ENCODE data around the gene IFIT1B. TPM values are rescaled to one million over a fixed set of nuclear protein-coding genes. Genes with fewer than 3 reads are reported as not detected.

The IFIT1B gene
- total and polyA plus RNA-seq, 9 of the 15 experiments (the other 6 are each of a cell fraction or from before 2014, with no cell fraction given), result not detected

GRCh38 chr10:89373916-89374711 is 3.7 kb upstream of the IFIT1B start:
- H3K4me3 ChIP-seq, result no peak overlapping the region
- ChIA-PET CTCF (ENCODE audit: low intra/inter-chr PET ratio) (no interaction called here), POLR2A (interaction anchor here (1.1 kb wide), 1 partner anchor 11 kb away, joined by 7 read pairs; no protein-coding TSS in a partner anchor)
- DNase-seq (ENCODE audit: extremely low read depth in 1 of 4, low spot score in 3 of 4) (peak in 2 of 4 experiments; percentile 36 to 71), ATAC-seq (peak; percentile 67), FAIRE-seq (peak; percentile 65)
- in situ Hi-C loops (cut with MboI), result no loop called here
- no peak overlapping the region for H3K9ac ChIP-seq (ENCODE audit: insufficient read depth in 1 of 2, low read depth in 2 of 2, low read length in 2 of 2)
- no peaks in the 10 kb centered on the region for H3K9me1 ChIP-seq (ENCODE audit: control insufficient read depth, insufficient read depth, low read length)
- 0% methylated on average over 2 of the region's 3 CpGs for WGBS (ENCODE audit: insufficient coverage, low coverage, missing lambda C conversion rate)
- H3K9me3 ChIP-seq (replicated peaks; ENCODE audit: control insufficient read depth, insufficient read depth, low read depth, low read length), result no peaks in the 10 kb centered on the region
- H3K4me2 ChIP-seq (ENCODE audit: insufficient read depth, low read length), result peak overlapping the region; percentile 16; the same call in 1 of the 2 replicates
- peak overlapping the region; percentile 28; the same call in 1 of the 2 replicates for H2AFZ ChIP-seq (ENCODE audit: low read depth, low read length)
- intact Hi-C loops (cut with micrococcal nuclease), result no loop called here
- peaks cover 0 to 28% of the 10 kb centered on the region in 2 experiments; a peak in 3 of 5 replicates for H3K4me1 ChIP-seq (replicated peaks in 1 of 2; ENCODE audit: control insufficient read depth in 2 of 2, insufficient read depth in 2 of 2, low read length in 2 of 2)
- no peaks in the 10 kb centered on the region for H4K20me1 ChIP-seq (replicated peaks; ENCODE audit: control insufficient read depth, insufficient read depth, low read length)
- no peaks in the 10 kb centered on the region for H3K79me2 ChIP-seq (ENCODE audit: control insufficient read depth, insufficient read depth, low read length)
- no peaks in the 10 kb centered on the region for H3K27me3 ChIP-seq (ENCODE audit: control insufficient read depth in 2 of 2, insufficient read depth in 2 of 2, low read length in 2 of 2)
- no TSS peak for BruUV-seq (replicated peaks)
- H3K36me3 ChIP-seq (ENCODE audit: control insufficient read depth, insufficient read depth, low read length), result no peaks in the 10 kb centered on the region
- H3K27ac ChIP-seq (ENCODE audit: extremely low read depth, low read depth, low read length), result peak overlapping the region; percentile 12; the same call in 2 of the 3 replicates
- no peak for TF ChIP-seq SMARCB1 (IDR thresholded peaks at IDR 0.05; ENCODE audit: insufficient read length, low read depth)
- no peak for TF ChIP-seq BHLHE40 (IDR thresholded peaks at IDR 0.05; ENCODE audit: low read length)
- no peak for TF ChIP-seq ZBED1 (IDR thresholded peaks at IDR 0.05)
- TF ChIP-seq ZNF561 (CRISPR knock-in tag; conservative IDR thresholded peaks at IDR 0.05), result no peak
- TF ChIP-seq MBD1 (CRISPR knock-in tag; IDR thresholded peaks at IDR 0.05), result no peak
- TF ChIP-seq NCOR1 (IDR thresholded peaks at IDR 0.05), result peak; percentile 25; the same call in 1 of the 2 replicates
- TF ChIP-seq COPS2 (conservative IDR thresholded peaks at IDR 0.05), result no peak
- TF ChIP-seq CBFA2T3 (IDR thresholded peaks at IDR 0.05), result peak; percentile 68
- TF ChIP-seq PKNOX1 (IDR thresholded peaks at IDR 0.05), result no peak
- TF ChIP-seq ZNF668 (CRISPR knock-in tag; IDR thresholded peaks at IDR 0.05), result no peak
- TF ChIP-seq ZNF316 (IDR thresholded peaks at IDR 0.05), result no peak
- TF ChIP-seq SOX6 (IDR thresholded peaks at IDR 0.05), result peak; percentile 84
- no peak for TF ChIP-seq MIER1 (IDR thresholded peaks at IDR 0.05; ENCODE audit: low read depth)
- TF ChIP-seq CBFA2T2 (conservative IDR thresholded peaks at IDR 0.05), result peak; percentile 44
- TF ChIP-seq KLF16 (IDR thresholded peaks at IDR 0.05), result no peak
- TF ChIP-seq KAT8 (IDR thresholded peaks at IDR 0.05; ENCODE audit: low read depth), result no peak
- TF ChIP-seq NFIC (IDR thresholded peaks at IDR 0.05), result peak; percentile 72
- 0 out of 4 replicates have a peak, but pooled peaks of 1 of the 2 experiments have one; percentile 19 for TF ChIP-seq TBL1XR1 (IDR thresholded peaks at IDR 0.05; ENCODE audit: low read length in 2 of 2)
- TF ChIP-seq ARID1B (IDR thresholded peaks at IDR 0.05), result peak; percentile 27
- TF ChIP-seq, protein P1, sequence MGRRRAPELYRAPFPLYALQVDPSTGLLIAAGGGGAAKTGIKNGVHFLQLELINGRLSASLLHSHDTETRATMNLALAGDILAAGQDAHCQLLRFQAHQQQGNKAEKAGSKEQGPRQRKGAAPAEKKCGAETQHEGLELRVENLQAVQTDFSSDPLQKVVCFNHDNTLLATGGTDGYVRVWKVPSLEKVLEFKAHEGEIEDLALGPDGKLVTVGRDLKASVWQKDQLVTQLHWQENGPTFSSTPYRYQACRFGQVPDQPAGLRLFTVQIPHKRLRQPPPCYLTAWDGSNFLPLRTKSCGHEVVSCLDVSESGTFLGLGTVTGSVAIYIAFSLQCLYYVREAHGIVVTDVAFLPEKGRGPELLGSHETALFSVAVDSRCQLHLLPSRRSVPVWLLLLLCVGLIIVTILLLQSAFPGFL (CRISPR knock-in tag; IDR thresholded peaks at IDR 0.05), result no peak

Measured in K562 (cell line).